GM18499 (cell line): Measurements from ENCODE around the gene EYA2.

ENCODE experiments used
- ATAC-seq: cut with Tn5 transposase; IDR thresholded peaks from one replicate; pipeline ENCODE4 v1.9.1; 2021; ENCODE audit warnings: moderate number of reproducible peaks; ENCODE audit not compliant: insufficient read depth, unreplicated experiment

Gene EYA2

GRCh38 chr20:47054506-47054905 lies 159.9 kb downstream of the EYA2 start:
- no peak for ATAC-seq

GRCh38 chr20:47054945-47055344 lies 160.3 kb downstream of the EYA2 start:
- ATAC-seq, result no peak

- ATAC-seq, result no peak
These were observed 161.2 kb downstream of the EYA2 start for GRCh38 chr20:47055699-47056369.

GRCh38 chr20:47057661-47058060 lies 163.0 kb downstream of the EYA2 start:
- ATAC-seq, result no peak

GRCh38 chr20:47058236-47058635 lies 163.6 kb downstream of the EYA2 start:
- ATAC-seq, result no peak

- no peak for ATAC-seq
These were observed 164.9 kb downstream of the EYA2 start for GRCh38 chr20:47059536-47059935.

GRCh38 chr20:47061549-47061948 lies 166.9 kb downstream of the EYA2 start:
- no peak for ATAC-seq

GRCh38 chr20:47062226-47062890 lies 167.7 kb downstream of the EYA2 start:
- ATAC-seq, result no peak

GRCh38 chr20:47063407-47063806 lies 168.8 kb downstream of the EYA2 start:
- no peak for ATAC-seq

- no peak for ATAC-seq
These were observed 169.2 kb downstream of the EYA2 start for GRCh38 chr20:47063808-47064207.

GRCh38 chr20:47066484-47067270 lies 172.0 kb downstream of the EYA2 start:
- ATAC-seq, result no peak

GRCh38 chr20:47067776-47068175 lies 173.1 kb downstream of the EYA2 start:
- no peak for ATAC-seq

GRCh38 chr20:47070176-47070575 lies 175.5 kb downstream of the EYA2 start:
- ATAC-seq, result no peak

GRCh38 chr20:47071646-47072185 lies 177.1 kb downstream of the EYA2 start:
- ATAC-seq, result no peak

- no peak for ATAC-seq
These were observed 179.3 kb downstream of the EYA2 start for GRCh38 chr20:47073766-47074475.

GRCh38 chr20:47075263-47075662 lies 180.6 kb downstream of the EYA2 start:
- no peak for ATAC-seq

- no peak for ATAC-seq
These were observed 184.4 kb downstream of the EYA2 start for GRCh38 chr20:47079047-47079446.

- ATAC-seq, result no peak
These were observed 185.7 kb downstream of the EYA2 start for GRCh38 chr20:47080365-47080764.

- ATAC-seq, result no peak
These were observed 191.7 kb downstream of the EYA2 start for GRCh38 chr20:47086316-47086715.

GRCh38 chr20:47088335-47088734 lies 193.7 kb downstream of the EYA2 start:
- no peak for ATAC-seq
